SIG-M5 treated with dmso at 0.1 percent for 504 hours (cell line): ENCODE data around the gene ZNF765.
A peak's percentile ranks its signal among the peaks of the same experiment; 100 is the strongest.
"Not testable (repeated sequence)": the region's sequence is repeated elsewhere in the genome, so short reads cannot be mapped to it uniquely, and the experiment has no call there.

Experiments used
- DNase-seq: peaks from one replicate; lab custom pipeline; 2025; ENCODE audit not compliant: unreplicated experiment; lab: John Stamatoyannopoulos, UW

Gene ZNF765

DNA sequence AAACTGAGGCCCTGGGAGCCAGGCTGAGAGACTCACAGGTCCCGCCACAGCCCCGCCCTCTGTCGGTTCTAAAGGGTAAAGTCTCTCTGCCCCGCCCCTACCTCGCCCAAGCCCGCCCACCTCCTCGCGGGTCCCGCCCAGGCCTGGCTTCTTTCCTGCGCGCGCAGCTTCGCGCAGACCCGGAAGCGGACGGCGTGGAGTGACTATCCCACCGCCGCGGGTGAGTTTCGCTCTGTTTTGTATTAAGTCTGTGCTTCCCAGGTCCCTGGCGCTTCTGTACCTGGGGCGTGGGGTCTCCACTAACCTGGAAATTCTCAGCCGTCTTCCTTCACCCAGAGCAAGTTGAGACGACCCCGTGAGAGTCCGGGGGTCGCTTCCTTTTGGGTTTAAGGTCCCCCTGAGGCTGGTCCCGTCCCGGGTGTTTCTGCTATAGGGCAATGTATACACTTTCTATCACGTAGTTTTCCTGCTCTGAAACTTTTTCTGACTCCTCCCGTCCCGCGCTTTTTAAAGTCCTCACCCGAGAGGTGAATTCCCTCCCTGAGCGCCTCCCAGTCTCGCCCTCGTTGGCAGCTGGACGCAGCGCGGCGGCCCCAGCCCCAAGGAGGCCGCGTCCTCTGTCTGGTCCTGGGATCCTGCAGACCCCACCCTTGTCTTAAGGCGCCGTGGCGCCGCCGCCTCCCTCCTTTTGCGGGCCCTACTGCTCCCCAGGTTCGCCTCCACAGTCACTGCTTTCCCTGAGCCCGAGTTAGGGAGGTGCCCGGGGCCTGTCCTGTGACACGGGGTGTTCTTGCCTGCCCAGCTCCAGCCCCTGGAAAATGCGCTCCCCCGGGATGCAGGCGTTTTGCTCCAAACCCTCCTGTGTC, at the start of gene ZNF765:
Gene ZNF765 (plus strand): TSS at position 176 of the 866 bp plus-strand sequence. CDS start 2,867 bp downstream, outside the sequence.
- peak; percentile 53 for DNase-seq

GRCh38 chr19:53355739-53356138, 39.2 kb upstream of the ZNF765 start:
- no peak for DNase-seq

GRCh38 chr19:53357821-53358581, 36.9 kb upstream of the ZNF765 start:
- no peak for DNase-seq

GRCh38 chr19:53360056-53360455, 34.9 kb upstream of the ZNF765 start:
- DNase-seq: not testable (repeated sequence)

DNA sequence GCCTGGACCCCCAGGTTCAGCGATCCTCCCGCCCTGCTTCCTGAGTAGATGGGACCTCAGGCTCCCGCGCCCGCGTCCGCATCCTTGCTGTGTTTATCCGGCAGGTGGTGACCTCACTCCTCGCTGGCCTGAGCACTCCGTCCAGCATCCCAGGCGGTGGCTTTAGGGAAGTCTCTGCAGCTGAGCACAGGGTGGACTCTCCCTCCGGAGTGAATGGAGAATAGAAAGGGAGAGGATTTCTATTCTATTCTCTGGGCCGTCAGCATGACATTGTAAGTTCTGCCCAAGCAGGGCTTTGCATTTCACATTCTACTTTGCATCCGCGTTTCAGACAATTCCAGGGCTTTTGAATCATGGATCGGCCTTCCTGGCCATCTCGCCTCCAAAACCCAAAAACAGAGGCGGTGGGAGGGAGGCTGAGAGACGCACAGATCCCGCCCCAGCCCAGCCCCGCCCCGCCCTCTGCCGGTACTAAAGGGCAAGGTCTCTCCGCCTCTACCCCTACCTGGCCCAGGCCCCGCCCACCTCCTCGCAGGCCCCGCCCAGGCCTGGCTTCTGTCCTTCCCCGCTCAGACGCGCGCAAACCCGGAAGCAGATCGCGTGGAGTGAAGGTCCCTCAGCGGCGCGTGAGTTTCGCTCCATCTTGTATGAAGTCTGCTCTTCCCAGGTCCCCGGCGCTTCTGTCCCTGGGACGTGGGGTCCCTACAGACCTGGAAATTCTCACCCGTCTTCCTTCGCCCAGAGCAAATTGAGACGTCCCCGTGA, 29.6 kb upstream of the ZNF765 start, which contains the start of gene ZNF525:
Gene ZNF525 (plus strand): TSS at position 572 of the 765 bp plus-strand sequence. CDS start 6,577 bp downstream, outside the sequence.
- DNase-seq: peak; percentile 24

- DNase-seq: no peak
Observed at GRCh38 chr19:53365899-53366493, 29.0 kb upstream of the ZNF765 start.

DNA sequence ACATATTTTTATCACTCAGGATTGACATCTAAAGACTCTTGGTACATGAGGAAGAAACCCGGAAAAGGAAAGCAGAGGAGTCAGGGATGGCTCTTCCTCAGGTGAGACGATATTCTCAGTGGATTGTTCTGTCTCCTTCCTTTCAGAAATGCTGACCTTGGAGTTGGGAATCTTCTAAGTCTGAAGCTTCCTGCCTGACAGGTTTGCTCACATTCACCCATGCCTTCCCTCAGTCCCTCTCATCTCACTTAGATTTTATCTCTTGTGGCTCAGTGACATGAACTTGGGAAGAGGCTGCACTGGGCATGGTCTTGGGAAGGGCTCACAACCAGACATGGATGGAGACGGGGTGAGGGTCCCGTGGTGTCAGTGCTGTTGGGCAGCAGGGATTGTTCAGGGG, 22.8 kb upstream of the ZNF765 start:
- no peak for DNase-seq

DNA sequence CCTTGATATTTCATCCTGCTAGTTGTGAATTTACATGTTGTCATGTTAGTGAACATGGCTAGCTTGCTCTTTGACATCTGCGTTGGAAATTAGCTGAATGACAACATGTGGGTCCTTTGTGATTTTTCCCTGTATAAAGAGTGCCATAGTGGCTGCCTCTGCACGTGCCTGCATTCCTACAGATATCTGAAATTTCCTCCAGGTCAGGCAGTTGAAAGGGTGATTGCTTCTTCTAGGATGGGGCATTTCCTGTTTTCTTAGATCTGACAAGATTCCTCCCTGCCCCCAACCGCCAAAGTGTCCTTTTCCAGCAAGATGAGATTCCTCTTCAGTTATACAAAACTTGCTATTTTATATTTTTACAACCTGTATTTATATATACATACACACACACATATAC, 20.7 kb upstream of the ZNF765 start:
- DNase-seq: no peak

DNA sequence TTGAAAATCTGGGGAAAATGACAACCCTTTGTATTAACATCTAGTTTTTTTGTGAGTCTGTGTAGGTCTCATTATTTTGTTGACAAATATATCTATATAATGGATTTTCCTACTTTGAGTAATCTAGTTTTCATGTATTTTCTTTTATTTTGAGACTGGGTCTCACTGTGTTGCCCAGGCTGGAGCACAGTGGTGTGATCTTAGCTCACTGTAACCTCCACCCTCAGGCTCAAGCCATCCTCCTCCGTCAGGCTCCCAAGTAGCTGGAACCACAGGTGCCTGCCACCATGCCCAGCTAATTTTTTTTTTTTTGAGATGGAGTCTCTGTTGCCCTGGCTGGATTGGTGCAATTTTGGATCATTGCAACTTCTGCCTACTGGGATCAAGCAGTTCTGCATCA, 20.2 kb upstream of the ZNF765 start:
- no peak for DNase-seq

GRCh38 chr19:53381376-53381775, 13.6 kb upstream of the ZNF765 start:
- DNase-seq: no peak

DNA sequence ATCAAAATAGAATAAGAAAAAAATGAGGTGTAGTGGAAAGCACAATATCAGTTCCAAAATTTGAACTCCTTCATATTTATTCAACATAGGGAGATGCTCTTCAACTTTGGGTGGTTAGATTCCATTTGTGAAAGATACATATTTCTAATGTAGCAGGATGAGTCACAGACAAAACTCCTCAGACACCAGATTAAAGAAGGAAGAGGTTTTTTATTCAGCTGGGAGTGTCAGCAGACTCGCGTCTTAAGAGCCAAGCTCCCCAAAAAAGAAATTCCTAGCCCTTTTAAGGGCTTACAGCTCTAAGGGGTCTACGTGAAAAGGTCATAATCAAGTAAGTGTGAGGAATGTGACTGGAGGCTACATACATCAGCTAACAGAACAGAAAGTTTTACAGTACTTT, 6.8 kb upstream of the ZNF765 start:
- no peak for DNase-seq

- DNase-seq: no peak
Observed at GRCh38 chr19:53388904-53389303, 6.0 kb upstream of the ZNF765 start.

GRCh38 chr19:53389571-53389970, 5.4 kb upstream of the ZNF765 start:
- no peak for DNase-seq

- no peak for DNase-seq
Observed at GRCh38 chr19:53389978-53390377, 5.0 kb upstream of the ZNF765 start.

- no peak for DNase-seq
Observed at GRCh38 chr19:53394522-53394973, 401 bp upstream of the ZNF765 start.

DNA sequence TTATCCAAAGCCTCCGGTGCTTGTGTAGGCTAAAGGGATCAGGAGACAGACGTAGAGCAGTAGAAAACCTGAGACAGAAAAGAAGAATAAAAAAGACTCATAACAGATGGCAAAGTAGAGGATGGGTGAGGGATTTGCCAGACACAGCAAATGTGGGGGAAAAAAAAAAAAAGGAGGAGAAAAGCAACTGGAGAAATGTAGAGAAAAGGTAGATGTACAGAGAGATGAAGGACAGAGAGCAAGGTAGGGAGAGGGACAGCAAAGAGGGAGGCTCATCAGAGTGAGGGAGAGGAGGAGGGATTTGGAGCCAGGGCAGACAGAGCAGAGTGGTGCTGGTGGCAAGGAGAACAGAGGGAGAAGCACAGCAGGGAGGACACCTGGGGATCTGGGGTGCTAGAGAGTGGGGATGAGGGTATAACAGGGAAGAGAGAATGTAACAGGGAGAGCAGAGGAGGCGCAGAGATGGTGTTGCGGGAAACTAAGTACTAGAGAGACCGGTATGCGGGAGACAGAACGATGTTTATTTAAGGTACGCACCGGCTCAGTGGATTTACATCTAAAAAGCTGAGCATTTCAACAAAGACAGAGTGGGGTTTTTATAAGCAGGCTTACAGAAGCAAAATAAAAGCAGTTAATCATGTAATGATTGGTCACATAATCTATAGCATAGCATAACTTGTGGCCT, 1.0 kb downstream of the ZNF765 start:
- DNase-seq: not testable (repeated sequence)

DNA sequence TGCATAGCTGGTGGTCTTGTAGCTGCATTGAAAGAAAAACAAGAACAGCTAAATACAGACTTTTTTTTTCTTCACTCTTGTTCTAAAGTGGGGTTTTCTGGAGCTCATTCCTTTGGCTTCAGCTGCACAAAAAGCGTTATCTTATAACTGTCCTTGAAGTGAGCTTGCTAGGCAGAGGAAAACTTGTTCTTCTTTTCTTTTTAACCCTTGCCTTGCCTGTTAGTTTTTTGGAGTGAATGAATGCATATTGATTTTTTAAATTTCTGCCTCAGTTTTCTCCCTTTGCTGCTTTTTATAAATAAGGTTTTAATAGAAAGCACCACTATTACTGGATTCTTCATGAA, 1.5 kb downstream of the ZNF765 start:
- no peak for DNase-seq

DNA sequence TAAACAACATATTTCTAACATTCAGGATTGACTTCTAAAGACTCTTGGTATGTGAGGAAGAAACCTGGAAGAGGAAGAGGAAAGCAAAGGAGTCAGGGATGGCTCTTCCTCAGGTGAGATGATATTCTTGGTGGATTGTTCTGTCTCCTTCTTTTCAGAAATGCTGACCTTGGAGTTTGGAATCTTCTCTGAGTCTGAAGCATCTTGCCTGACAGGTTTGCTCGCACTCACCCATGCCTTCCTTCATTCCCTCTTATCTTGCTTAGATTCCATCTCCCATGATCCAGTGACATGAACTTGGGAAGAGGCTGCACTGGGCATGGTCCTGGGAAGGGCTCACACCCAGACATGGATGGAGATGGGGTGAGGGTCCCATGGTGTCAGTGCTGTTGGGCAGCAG, 3.0 kb downstream of the ZNF765 start:
- DNase-seq: not testable (repeated sequence)

DNA sequence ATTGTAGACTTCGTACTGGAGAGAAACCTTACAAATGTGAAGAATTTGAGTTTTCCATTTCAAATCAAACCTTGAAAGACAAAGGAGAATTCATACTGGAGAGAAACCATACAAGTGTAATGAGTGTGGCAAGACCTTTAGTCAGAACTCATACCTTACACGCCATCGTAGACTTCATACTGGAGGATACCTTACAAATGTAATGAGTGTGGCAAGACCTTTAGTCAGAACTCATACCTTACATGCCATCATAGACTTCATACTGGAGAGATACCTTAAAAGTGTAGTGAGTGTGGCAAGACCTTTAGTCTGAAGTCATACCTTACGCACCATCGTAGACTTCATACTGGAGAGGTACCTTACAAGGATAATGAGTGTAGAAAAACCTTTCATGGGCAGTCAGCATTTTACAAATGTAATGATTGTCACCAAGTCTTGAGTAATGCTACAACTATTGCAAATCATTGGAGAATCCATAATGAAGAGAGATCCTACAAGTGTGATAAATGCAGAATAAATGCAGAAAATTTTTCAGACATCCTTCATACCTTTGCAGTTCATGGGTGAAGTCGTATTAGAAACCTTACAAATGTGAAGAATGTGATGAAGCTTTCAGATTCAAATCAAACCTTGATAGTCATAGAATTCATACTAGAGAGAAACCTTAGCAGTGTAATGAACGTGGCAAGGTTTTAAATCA, 14.7 kb downstream of the ZNF765 start:
- DNase-seq: no peak
